OCI-M1 (cell line): ENCODE measurements around the gene NPRL2.

Experiments used
- DNase-seq: peaks from one replicate; lab custom pipeline; 2025; lab: John Stamatoyannopoulos, UW

The NPRL2 gene

GRCh38 chr3:50350527-50351322, at the start of gene NPRL2, which contains the start of gene CYB561D2:
Gene NPRL2, minus strand, starts transcription at chr3:50350775. Its CDS starts 123 bp downstream, at chr3:50350652.
Gene CYB561D2, plus strand, starts transcription at chr3:50350862. Its CDS starts 572 bp downstream, at chr3:50351434.
- DNase-seq = peak; percentile 94

GRCh38 chr3:50396502-50396901, 45.9 kb upstream of the NPRL2 start:
- DNase-seq = no peak

- no peak for DNase-seq
These were observed 44.7 kb upstream of the NPRL2 start for GRCh38 chr3:50395070-50395860.

- DNase-seq = no peak
These were observed 42.5 kb upstream of the NPRL2 start for GRCh38 chr3:50393061-50393460.

GRCh38 chr3:50392101-50392715, 41.6 kb upstream of the NPRL2 start:
- DNase-seq = no peak

GRCh38 chr3:50390508-50391224, 40.1 kb upstream of the NPRL2 start:
- DNase-seq = peak; percentile 41

GRCh38 chr3:50389414-50389767, 38.8 kb upstream of the NPRL2 start:
- DNase-seq = no peak

- DNase-seq = no peak
These were observed 38.3 kb upstream of the NPRL2 start for GRCh38 chr3:50388720-50389413.

- peak; percentile 8 for DNase-seq
These were observed 37.6 kb upstream of the NPRL2 start for GRCh38 chr3:50388016-50388719.

GRCh38 chr3:50385754-50386153, 35.2 kb upstream of the NPRL2 start:
- no peak for DNase-seq

- no peak for DNase-seq
These were observed 33.2 kb upstream of the NPRL2 start for GRCh38 chr3:50383750-50384149.

- no peak for DNase-seq
These were observed 32.1 kb upstream of the NPRL2 start for GRCh38 chr3:50382722-50383121.

GRCh38 chr3:50381383-50381782, 30.8 kb upstream of the NPRL2 start:
- DNase-seq = no peak

- DNase-seq = no peak
These were observed 30.0 kb upstream of the NPRL2 start for GRCh38 chr3:50380405-50381085.

GRCh38 chr3:50378757-50379156, 28.2 kb upstream of the NPRL2 start:
- DNase-seq = no peak

- no peak for DNase-seq
These were observed 27.4 kb upstream of the NPRL2 start for GRCh38 chr3:50378024-50378423.

GRCh38 chr3:50375258-50375931, 24.8 kb upstream of the NPRL2 start:
- no peak for DNase-seq

GRCh38 chr3:50374363-50375257, 24.0 kb upstream of the NPRL2 start:
- DNase-seq = no peak
